Stimulated activated CD4-positive, alpha-beta T cell treated with anti-CD3 and anti-CD28 coated beads, Interleukin-4, amount 100 ng/mL, for 24 hours (primary cell): ENCODE results near the gene PHACTR3.

Source experiments
- DNase-seq: peaks from one replicate; pipeline ENCODE4 v3.0.0-alpha.2; 2020

PHACTR3 gene

GRCh38 chr20:59676126-59676850 is 71.9 kb downstream of the PHACTR3 start:
- no peak for DNase-seq

GRCh38 chr20:59676851-59677182 is 72.5 kb downstream of the PHACTR3 start:
- DNase-seq: no peak

DNA sequence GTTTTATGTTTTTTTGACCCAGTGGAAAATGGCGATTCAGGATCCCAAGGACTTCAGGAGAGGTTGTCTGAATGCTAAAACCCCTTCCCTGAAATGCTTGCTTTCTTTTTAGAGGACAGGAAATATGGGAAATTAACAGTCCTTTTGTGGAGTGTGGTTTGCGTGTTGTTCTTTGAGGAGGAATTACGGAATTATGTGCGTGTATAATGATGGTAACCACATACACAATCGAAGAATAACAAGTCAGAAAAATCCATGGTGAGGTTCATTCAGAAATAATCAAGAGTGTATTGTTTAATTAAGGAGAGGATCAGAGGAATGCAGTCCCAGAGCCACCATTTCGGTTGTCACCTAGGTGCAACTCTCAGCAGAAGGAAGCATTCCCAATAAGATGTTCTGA is 73.2 kb downstream of the PHACTR3 start:
- no peak for DNase-seq

DNA sequence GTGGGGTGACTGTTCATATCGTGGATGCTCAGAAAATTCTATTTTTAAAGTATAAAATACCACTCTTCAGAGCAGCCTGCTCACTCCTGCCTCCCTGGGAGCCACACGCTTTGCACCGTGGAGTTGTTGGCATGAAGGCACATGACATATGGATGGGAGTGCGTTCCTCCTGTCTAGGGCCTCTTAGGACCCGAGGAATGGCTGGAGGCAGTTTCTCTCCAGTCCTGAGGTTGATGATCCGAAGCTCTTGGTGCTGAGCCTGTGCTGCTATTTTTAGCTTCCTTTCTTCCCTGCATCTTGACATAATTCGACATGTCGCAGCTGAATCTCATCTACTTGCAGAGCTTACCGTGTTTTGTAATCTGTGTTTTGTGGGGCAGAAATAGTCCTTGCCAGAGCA is 73.9 kb downstream of the PHACTR3 start:
- no peak for DNase-seq

DNA sequence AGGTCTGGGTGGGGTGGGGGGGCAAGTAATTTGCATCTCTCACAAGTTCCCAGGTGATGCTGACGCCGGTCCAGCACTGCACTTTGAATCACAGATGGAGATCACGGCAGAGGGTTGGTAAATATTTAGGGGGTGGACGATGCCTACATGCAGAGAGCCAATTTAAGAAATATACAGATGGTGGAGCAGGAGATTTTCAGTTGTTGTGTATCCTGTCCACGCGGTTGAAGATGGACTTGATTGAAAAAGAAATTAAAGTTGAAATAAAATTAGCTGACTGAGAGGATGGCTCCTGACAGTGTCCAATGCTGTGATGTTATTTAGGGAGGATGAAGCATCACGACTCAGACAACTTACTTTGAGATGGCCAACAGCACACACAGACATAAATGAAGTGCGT is 74.6 kb downstream of the PHACTR3 start:
- DNase-seq: no peak

DNA sequence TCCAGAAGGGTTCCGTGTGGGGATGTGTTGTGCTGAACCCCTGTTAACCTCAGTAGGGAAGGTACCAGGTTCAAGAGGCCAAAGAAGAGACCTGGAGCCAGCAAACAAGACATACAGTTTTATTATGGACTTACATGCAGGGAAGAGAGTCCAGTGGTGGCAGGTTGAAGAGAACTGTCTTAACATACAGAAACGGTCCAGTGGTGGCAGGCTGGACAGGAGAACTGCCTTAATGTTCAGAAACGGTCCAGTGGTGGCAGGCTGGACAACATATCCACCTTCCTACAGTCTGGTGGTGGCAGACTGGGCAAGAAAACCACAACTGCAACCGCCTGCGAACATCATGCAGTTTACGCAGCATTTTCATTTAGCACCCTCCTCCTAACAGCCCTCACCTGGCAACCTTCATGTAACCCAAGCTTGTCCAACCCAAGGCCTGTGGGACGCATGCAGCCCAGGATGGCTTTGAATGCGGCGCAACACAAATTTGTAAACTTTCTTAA is 75.9 kb downstream of the PHACTR3 start:
- DNase-seq: no peak

DNA sequence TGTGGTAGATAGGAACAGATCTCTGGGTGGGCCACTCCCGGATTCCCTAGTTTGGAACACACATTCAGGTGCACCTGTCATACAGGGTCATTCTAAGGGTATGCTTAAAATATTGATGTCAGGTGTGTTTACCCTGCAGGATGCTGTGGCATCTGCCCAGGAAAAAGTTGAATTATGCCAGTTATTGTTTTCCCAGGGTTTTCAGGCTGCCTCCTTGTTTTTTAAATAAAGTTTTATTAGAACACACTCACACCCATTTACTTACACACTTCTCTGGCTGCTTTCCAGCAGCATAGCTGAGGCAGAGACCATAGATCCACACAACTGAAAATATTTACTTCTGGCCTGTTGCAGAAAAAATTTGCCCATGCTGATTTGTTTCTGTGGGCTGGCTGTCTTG is 76.5 kb downstream of the PHACTR3 start:
- no peak for DNase-seq

- DNase-seq: no peak
Measured at GRCh38 chr20:59682603-59683002, 78.3 kb downstream of the PHACTR3 start.

- no peak for DNase-seq
Measured at GRCh38 chr20:59683181-59683580, 78.8 kb downstream of the PHACTR3 start.

- DNase-seq: no peak
Measured at GRCh38 chr20:59684685-59685242, 80.4 kb downstream of the PHACTR3 start.

GRCh38 chr20:59686404-59687346 is 82.3 kb downstream of the PHACTR3 start:
- no peak for DNase-seq

GRCh38 chr20:59688356-59688755 is 84.0 kb downstream of the PHACTR3 start:
- DNase-seq: no peak

GRCh38 chr20:59688999-59689398 is 84.7 kb downstream of the PHACTR3 start:
- no peak for DNase-seq

DNA sequence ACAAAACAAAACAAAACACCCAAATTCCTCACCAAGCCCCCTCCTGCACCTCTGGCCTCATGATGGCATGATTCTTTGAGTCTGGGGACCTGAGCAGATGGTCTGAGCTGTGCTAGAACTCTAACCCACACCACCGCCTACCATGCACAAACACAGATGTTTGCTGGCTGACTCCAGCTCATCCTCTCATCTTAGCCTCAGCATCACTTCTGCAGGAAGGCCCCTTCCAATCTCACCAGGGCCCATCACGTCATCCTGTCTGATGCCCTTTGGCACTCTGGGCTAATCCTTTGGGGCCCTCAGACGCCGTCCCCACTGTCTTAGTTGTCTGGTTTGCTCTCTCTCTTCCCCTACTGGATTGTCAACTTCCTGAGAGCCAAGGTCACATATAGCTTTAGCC is 85.8 kb downstream of the PHACTR3 start:
- no peak for DNase-seq

- DNase-seq: no peak
Measured at GRCh38 chr20:59690976-59691375, 86.6 kb downstream of the PHACTR3 start.

DNA sequence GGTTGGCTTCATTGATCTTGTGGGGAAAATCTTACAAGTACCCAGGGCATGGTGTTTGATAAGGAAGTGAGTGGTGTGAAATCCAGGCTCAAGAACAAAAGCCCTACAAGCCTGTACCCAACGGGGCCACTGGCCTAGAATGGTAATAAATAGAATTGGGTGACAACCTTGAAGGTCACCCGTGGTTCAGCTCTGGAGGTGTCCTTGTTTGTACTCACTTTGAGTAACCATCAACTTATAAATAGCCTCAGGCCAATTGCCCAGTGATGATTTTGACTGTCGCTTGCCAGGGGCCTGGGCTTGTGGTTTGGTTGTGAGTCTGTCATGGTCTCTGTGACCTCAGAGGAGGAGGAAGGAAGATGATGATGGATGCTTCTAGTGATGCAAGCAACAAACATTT is 87.8 kb downstream of the PHACTR3 start:
- no peak for DNase-seq

- no peak for DNase-seq
Measured at GRCh38 chr20:59693587-59693986, 89.2 kb downstream of the PHACTR3 start.

DNA sequence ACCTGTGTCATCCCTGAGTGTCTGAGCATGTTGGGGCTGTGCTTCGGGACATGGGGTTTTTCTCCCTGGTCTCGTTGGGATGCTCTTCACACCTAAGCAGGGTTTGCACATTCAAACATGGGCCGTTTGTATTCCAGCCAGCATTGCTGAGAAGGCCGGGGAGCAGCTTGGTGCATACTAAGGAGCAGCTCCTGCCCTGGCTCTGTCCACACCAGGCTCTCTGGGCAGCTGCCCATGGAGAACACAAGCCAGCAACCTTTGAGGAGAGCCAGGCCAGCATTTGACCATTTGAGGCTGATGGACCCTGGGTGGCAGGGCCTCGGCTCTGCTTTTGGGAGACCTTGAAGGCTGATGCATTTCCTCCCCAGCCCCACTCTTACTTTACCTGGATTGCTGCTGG is 92.1 kb downstream of the PHACTR3 start:
- DNase-seq: no peak

- no peak for DNase-seq
Measured at GRCh38 chr20:59697068-59697467, 92.7 kb downstream of the PHACTR3 start.

DNA sequence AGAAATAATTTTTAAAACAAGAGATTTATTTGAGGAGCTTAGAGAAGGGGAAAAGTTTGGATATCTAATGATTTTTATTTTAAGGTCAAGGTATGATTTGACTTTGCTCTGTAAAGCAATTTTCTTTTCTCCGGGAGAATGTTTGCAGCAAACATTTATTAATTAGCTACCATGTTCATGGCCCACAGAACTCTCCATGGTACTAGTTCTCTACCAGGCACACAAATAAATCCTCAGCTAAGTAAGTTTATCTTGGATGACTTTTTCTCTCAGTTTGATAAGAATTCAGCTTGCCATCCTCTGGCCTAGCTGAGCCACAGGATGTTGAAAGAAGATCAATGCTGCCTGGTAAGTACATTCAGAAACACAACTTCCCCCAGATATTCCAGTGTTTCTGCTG is 94.3 kb downstream of the PHACTR3 start:
- DNase-seq: no peak

- no peak for DNase-seq
Measured at GRCh38 chr20:59701236-59701635, 96.9 kb downstream of the PHACTR3 start.

DNA sequence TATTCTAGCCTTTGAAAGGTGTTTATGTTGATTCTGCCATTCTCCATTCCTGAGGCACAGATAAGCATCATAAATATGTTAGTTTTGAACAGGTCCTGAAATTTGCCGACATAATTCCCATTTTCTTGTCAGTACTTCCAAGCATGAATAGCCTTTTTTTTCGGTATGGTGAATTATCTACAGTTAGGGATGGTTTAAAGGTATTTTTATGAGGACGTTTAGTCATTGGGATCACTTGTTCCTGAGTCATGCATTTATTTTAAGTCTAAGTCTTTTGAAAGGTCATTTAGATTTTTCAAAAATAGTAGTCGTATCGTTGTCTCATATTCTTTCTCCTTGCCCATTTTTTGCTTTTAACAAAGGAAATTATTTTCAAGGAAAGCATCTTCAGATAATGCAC is 98.7 kb downstream of the PHACTR3 start:
- DNase-seq: no peak

DNA sequence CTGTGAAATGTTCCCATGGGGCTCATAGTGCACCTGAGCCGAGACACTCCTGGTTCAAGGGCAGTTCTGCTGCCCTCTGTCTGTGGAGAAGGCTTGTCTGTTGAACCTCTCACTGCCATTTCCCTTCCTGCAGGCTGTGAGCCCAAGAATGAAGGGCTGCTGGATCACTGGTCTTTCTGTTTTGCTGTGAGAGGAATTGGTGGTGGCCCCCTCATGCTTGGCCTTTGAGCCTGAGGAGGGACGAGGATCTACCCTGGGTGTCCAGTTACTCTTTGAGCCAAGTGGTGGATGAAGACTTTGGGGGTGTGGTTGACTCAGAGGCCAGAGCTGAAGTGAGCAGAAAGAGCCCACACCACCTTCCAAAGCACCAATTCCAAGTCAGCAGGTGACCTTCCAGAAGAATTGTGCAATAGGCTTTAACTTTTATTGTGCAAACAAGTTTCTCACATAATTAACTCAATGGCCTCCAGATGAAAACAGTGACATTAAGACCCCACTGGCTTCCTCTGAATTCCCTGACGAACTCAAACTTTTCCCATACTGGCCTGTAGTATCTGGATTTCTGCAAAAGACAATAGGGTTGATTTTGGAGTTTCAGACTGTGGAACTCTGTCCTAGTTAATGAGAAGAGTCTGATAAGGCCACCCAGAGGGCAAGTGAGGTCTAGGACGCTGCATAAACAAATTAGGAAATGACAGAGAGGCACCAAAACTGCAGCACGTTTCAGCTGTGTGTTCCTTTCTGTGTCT is 101.5 kb downstream of the PHACTR3 start:
- DNase-seq: no peak
